ENCODE data around the gene CDYL. TPM values are rescaled to one million over a fixed set of nuclear protein-coding genes. Genes with fewer than 3 reads are reported as not detected.
A peak's percentile ranks its signal among the peaks of the same experiment; 100 is the strongest.
"Not testable (repeated sequence)": the region's sequence is repeated elsewhere in the genome, so short reads cannot be mapped to it uniquely, and the experiment has no call there.

CDYL gene
- total RNA-seq, 1 experiment from 2014 or later, result 60.8 TPM

GRCh38 chr6:4848382-4849068, 72.3 kb downstream of the CDYL start:
- Histone ChIP-seq H3K4me1 (replicated peaks; ENCODE audit: insufficient read depth) (peaks cover 14% of the 10 kb centered on the region), H3K27me3 (ENCODE audit: insufficient read depth, low read depth) (no peaks in the 10 kb centered on the region), H3K36me3 (ENCODE audit: low read depth) (no peaks in the 10 kb centered on the region), H3K27ac (no peak overlapping the region), H3K9me3 (ENCODE audit: insufficient read depth, low read depth) (no peaks in the 10 kb centered on the region), H3F3A (ENCODE audit: insufficient read depth, low read depth) (no peaks in the 10 kb centered on the region), H3K79me2 (ENCODE audit: low read depth) (peaks cover 43% of the 10 kb centered on the region), H3K9me2 (ENCODE audit: insufficient read depth) (no peaks in the 10 kb centered on the region), H2AFZ (no peak overlapping the region), H3K4me2 (peak overlapping the region; percentile 37), H3K4me3 (no peak overlapping the region), H4K20me1 (ENCODE audit: insufficient read depth) (0 out of 2 replicates have a peak, but pooled peaks cover under 1% of the 10 kb centered on the region)
- TF ChIP-seq EZH2 (IDR thresholded peaks at IDR 0.05; ENCODE audit: low read depth) (no peak), CTCF (conservative IDR thresholded peaks at IDR 0.05) (peak; percentile 64)
- peak; percentile 38 to 74 for DNase-seq
- POLR2A ChIA-PET (ENCODE audit: unreplicated experiment), result no interaction called here
- CTCF ChIA-PET, result interaction anchor here (0.6 kb wide), 2 partner anchors 73 to 229 kb away, joined by 4 to 7 read pairs; no protein-coding TSS in a partner anchor
- no TSS peak for BruUV-seq (replicated peaks)
- intact Hi-C loops (cut with micrococcal nuclease; ENCODE audit: unreplicated experiment), result loop anchor here (1.0 to 5.0 kb wide), 3 partner anchors 112 to 536 kb away; no protein-coding TSS in a partner anchor

GRCh38 chr6:4849226-4850022, 73.2 kb downstream of the CDYL start:
- H3K27ac ChIP-seq, result no peak overlapping the region
- no peaks in the 10 kb centered on the region for H3F3A ChIP-seq (ENCODE audit: insufficient read depth, low read depth)
- H3K4me2 ChIP-seq, result peak overlapping the region; percentile 37; the same call in 1 of the 2 replicates
- H4K20me1 ChIP-seq (ENCODE audit: insufficient read depth), result 0 out of 2 replicates have a peak, but pooled peaks cover 3% of the 10 kb centered on the region
- H3K27me3 ChIP-seq (ENCODE audit: insufficient read depth, low read depth), result no peaks in the 10 kb centered on the region
- TF ChIP-seq CTCF (conservative IDR thresholded peaks at IDR 0.05) (no peak), EZH2 (IDR thresholded peaks at IDR 0.05; ENCODE audit: low read depth) (no peak)
- CTCF ChIA-PET, result interaction anchor here (0.6 kb wide), 2 partner anchors 74 to 229 kb away, joined by 4 to 7 read pairs; no protein-coding TSS in a partner anchor
- POLR2A ChIA-PET (ENCODE audit: unreplicated experiment), result no interaction called here
- BruUV-seq (replicated peaks), result no TSS peak
- no peaks in the 10 kb centered on the region for H3K36me3 ChIP-seq (ENCODE audit: low read depth)
- no peak overlapping the region for H3K4me3 ChIP-seq
- intact Hi-C loops (cut with micrococcal nuclease; ENCODE audit: unreplicated experiment), result loop anchor here (5.0 kb wide), 1 partner anchor 537 kb away; no protein-coding TSS in a partner anchor
- H3K79me2 ChIP-seq (ENCODE audit: low read depth), result peaks cover 36% of the 10 kb centered on the region
- H3K9me2 ChIP-seq (ENCODE audit: insufficient read depth), result no peaks in the 10 kb centered on the region
- H2AFZ ChIP-seq, result no peak overlapping the region
- no peaks in the 10 kb centered on the region for H3K9me3 ChIP-seq (ENCODE audit: insufficient read depth, low read depth)
- H3K4me1 ChIP-seq (replicated peaks; ENCODE audit: insufficient read depth), result peaks cover 14% of the 10 kb centered on the region
- DNase-seq, result no peak

- intact Hi-C loops (cut with micrococcal nuclease; ENCODE audit: unreplicated experiment), result no loop called here
- TF ChIP-seq EZH2 (IDR thresholded peaks at IDR 0.05; ENCODE audit: low read depth) (no peak), CTCF (conservative IDR thresholded peaks at IDR 0.05) (no peak)
These were observed 74.8 kb downstream of the CDYL start for GRCh38 chr6:4851035-4851434.

DNA sequence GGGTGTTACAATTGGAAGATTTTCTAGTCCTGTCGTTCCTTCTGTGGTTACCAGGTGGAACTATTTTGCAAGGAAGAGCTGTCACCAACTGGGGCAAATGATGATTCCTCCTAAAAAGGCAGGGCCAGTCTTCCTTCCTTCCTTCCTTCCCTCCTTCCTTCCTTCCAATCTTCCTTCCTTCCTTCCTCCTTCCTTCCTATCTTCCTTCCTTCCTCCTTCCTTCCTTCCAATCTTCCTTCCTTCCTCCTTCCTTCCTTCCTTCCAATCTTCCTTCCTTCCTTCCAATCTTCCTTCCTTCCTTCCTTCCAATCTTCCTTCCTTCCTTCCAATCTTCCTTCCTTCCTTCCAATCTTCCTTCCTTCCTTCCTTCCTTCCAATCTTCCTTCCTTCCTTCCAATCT, 76.0 kb downstream of the CDYL start:
- CTCF ChIA-PET; H3K36me3 ChIP-seq (ENCODE audit: low read depth); H4K20me1 ChIP-seq (ENCODE audit: insufficient read depth); POLR2A ChIA-PET (ENCODE audit: unreplicated experiment); H3K4me3 ChIP-seq; BruUV-seq (replicated peaks); H3K9me2 ChIP-seq (ENCODE audit: insufficient read depth); H3K27me3 ChIP-seq (ENCODE audit: insufficient read depth, low read depth); DNase-seq; H2AFZ ChIP-seq; H3K27ac ChIP-seq; H3K9me3 ChIP-seq (ENCODE audit: insufficient read depth, low read depth); H3K4me2 ChIP-seq; intact Hi-C loops (cut with micrococcal nuclease; ENCODE audit: unreplicated experiment); H3F3A ChIP-seq (ENCODE audit: insufficient read depth, low read depth): not testable (repeated sequence)
- H3K79me2 ChIP-seq (ENCODE audit: low read depth), result peaks cover 20% of the 10 kb centered on the region
- H3K4me1 ChIP-seq (replicated peaks; ENCODE audit: insufficient read depth), result peaks cover 14% of the 10 kb centered on the region

More at GRCh38 chr6:4851035-4851434, 74.8 kb downstream of the CDYL start:
- BruUV-seq (replicated peaks), result no TSS peak
- H4K20me1 ChIP-seq (ENCODE audit: insufficient read depth), result 0 out of 2 replicates have a peak, but pooled peaks cover 3% of the 10 kb centered on the region
- no peak overlapping the region for H3K4me2 ChIP-seq
- H2AFZ ChIP-seq, result no peak overlapping the region
- ChIA-PET CTCF (no interaction called here), POLR2A (ENCODE audit: unreplicated experiment) (no interaction called here)
- no peak overlapping the region for H3K27ac ChIP-seq
- no peaks in the 10 kb centered on the region for H3K9me3 ChIP-seq (ENCODE audit: insufficient read depth, low read depth)
- H3K27me3 ChIP-seq (ENCODE audit: insufficient read depth, low read depth), result no peaks in the 10 kb centered on the region
- peaks cover 14% of the 10 kb centered on the region for H3K4me1 ChIP-seq (replicated peaks; ENCODE audit: insufficient read depth)
- peaks cover 25% of the 10 kb centered on the region for H3K79me2 ChIP-seq (ENCODE audit: low read depth)
- no peaks in the 10 kb centered on the region for H3K36me3 ChIP-seq (ENCODE audit: low read depth)
- H3K4me3 ChIP-seq, result no peak overlapping the region
- DNase-seq, result no peak
- H3K9me2 ChIP-seq (ENCODE audit: insufficient read depth), result no peaks in the 10 kb centered on the region
- H3F3A ChIP-seq (ENCODE audit: insufficient read depth, low read depth), result no peaks in the 10 kb centered on the region

All from PC-9 (cell line).